Keratinocyte (primary cell): ENCODE results near the gene ZNF443. TPM values are rescaled to one million over a fixed set of nuclear protein-coding genes. Genes with fewer than 3 reads are reported as not detected.
"Not testable (repeated sequence)": the region's sequence is repeated elsewhere in the genome, so short reads cannot be mapped to it uniquely, and the experiment has no call there.

ENCODE experiments used
- DNase-seq: peaks from one replicate; pipeline ENCODE4 v3.0.0-alpha.2; 2011; ENCODE audit warnings: low read depth, missing footprints, low spot score
- FAIRE-seq: peaks from 2 replicates; lab custom pipeline; 2011; peaks lifted over from hg19 to GRCh38; lab: Jason Lieb, UNC
- H2AFZ ChIP-seq: 2 replicates; pipeline ENCODE4 v1.6.0; 2012; ENCODE audit warnings: low read length, control low read depth, inconsistent platforms; ENCODE audit not compliant: control insufficient read depth
- H3K27ac ChIP-seq: 2 replicates; pipeline ENCODE4 v1.5.1; 2011; ENCODE audit warnings: low read length; ENCODE audit not compliant: control insufficient read depth, insufficient read depth
- H3K27me3 ChIP-seq: 3 replicates; pipeline ENCODE4 v1.6.0; 2011; ENCODE audit warnings: low read length; ENCODE audit not compliant: control insufficient read depth, insufficient read depth; ENCODE audit errors: extremely low read depth
- H3K36me3 ChIP-seq, 2 experiments: 2 replicates in 1 of 2; 3 replicates in 1 of 2; pipeline ENCODE4 v1.5.1; 2011; ENCODE audit warnings: low read length in 2 of 2, mild to moderate bottlenecking in 1 of 2; ENCODE audit not compliant: control insufficient read depth in 2 of 2, insufficient read depth in 2 of 2; ENCODE audit errors: extremely low read depth in 1 of 2
- H3K4me1 ChIP-seq: 3 replicates; pipeline ENCODE4 v1.5.1; 2011; ENCODE audit warnings: low read length; ENCODE audit not compliant: control insufficient read depth, insufficient read depth; ENCODE audit errors: extremely low read depth
- H3K4me2 ChIP-seq: 3 replicates; pipeline ENCODE4 v1.6.0; 2011; ENCODE audit warnings: low read depth, low read length; ENCODE audit not compliant: control insufficient read depth, insufficient read depth; ENCODE audit errors: extremely low read depth
- H3K4me3 ChIP-seq, 3 experiments: fragments of 200-600 bp in 1 of 3; sonication (generic) in 1 of 3; 2 replicates in 2 of 3; 3 replicates in 1 of 3; pipeline ENCODE4 v1.5.1; 2011 to 2016; ENCODE audit warnings: low read length in 3 of 3, mild to moderate bottlenecking in 3 of 3, control low read depth in 2 of 3, inconsistent platforms in 1 of 3, low read depth in 1 of 3, mixed read lengths in 1 of 3, mixed run types in 1 of 3, moderate library complexity in 1 of 3; ENCODE audit not compliant: control insufficient read depth in 2 of 3, insufficient read depth in 2 of 3; ENCODE audit errors: extremely low read depth in 1 of 3
- H3K79me2 ChIP-seq: 2 replicates; pipeline ENCODE4 v1.6.0; 2012; ENCODE audit warnings: low read length; ENCODE audit not compliant: control insufficient read depth, insufficient read depth
- H3K9ac ChIP-seq: 3 replicates; pipeline ENCODE4 v1.6.0; 2011; ENCODE audit warnings: low read length; ENCODE audit not compliant: control insufficient read depth, insufficient read depth; ENCODE audit errors: extremely low read depth
- H3K9me1 ChIP-seq: 3 replicates; pipeline ENCODE4 v1.6.0; 2011; ENCODE audit warnings: low read length; ENCODE audit not compliant: control insufficient read depth, insufficient read depth; ENCODE audit errors: extremely low read depth
- H3K9me3 ChIP-seq: 2 replicates; pipeline ENCODE4 v1.5.1; 2012; ENCODE audit warnings: low read depth, low read length; ENCODE audit not compliant: control insufficient read depth
- H4K20me1 ChIP-seq: 3 replicates; pipeline ENCODE4 v1.6.0; 2011; ENCODE audit warnings: low read length; ENCODE audit not compliant: control insufficient read depth, insufficient read depth; ENCODE audit errors: extremely low read depth
- EZH2 ChIP-seq: IDR thresholded peaks from one replicate; pipeline ENCODE4 v1.6.1; 2012; ENCODE audit warnings: inconsistent platforms, mild to moderate bottlenecking, low read length, moderate library complexity
- dilution Hi-C: fragments of 300-500 bp; cut with MboI; formaldehyde crosslinking; loops from one replicate; pipeline ENCODE4 v1.7.0; 2020; ENCODE audit warnings: low sequenced_read_pairs; ENCODE audit not compliant: extremely low pct_ligation_motif_present
- polyA plus RNA-seq, 5 experiments: library from polyadenylated mRNA; depleted of rRNA in 3 of 5; stranded (reverse) in 3 of 5; stranded (forward) in 1 of 5; unstranded in 1 of 5; fragments of >200 nt; gene quantifications; 1 replicate in 1 of 5; 2 replicates in 3 of 5; 3 replicates in 1 of 5; pipeline versions ENCODE4 v1.2.1 to v1.2.3, GENCODE V29; 2011 to 2012; ENCODE audit warnings: missing spikeins in 2 of 5, low read depth in 1 of 5, low replicate concordance in 1 of 5
- TF ChIP-seq, protein P1 (sequence below), 3 experiments: IDR thresholded peaks in 1 of 3; conservative IDR thresholded peaks in 1 of 3; optimal IDR thresholded peaks in 1 of 3; 2 replicates in 2 of 3; 3 replicates in 1 of 3; pipeline versions ENCODE3 to v1.5.1; 2011; ENCODE audit warnings: low read length in 3 of 3, mild to moderate bottlenecking in 3 of 3, moderate library complexity in 2 of 3, control low read depth in 1 of 3, inconsistent platforms in 1 of 3; ENCODE audit not compliant: insufficient read depth in 2 of 3; ENCODE audit errors: extremely low read depth in 1 of 3

Gene ZNF443
- polyA plus RNA-seq, 1 donor (not counting 4 experiments of a cell fraction or from before 2014, with no cell fraction given) = 3.1 TPM

DNA sequence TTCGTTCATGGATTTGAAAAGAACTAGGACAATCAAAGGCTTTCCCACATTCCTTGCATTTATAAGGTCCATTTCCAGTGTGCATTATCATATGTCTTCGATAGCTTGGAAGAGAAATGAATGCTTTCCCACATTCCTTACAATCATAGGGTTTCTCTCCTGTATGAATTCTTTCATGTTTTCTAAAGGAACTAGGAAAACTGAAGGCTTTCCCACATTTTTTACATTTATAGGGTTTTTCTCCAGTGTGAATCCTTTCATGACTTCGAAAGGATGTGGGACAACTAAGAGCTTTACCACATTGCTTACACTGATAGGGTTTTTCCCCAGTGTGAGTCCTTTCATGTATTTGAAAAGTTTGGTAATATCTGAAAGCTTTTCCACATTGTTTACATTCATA is 23.9 kb upstream of the ZNF443 start:
- no peaks in the 10 kb centered on the region for H4K20me1 ChIP-seq
- no peak overlapping the region for H3K27ac ChIP-seq
- no peaks in the 10 kb centered on the region for H3K9me1 ChIP-seq
- peaks cover 11% of the 10 kb centered on the region for H3K9me3 ChIP-seq
- no peak overlapping the region for H3K4me3 ChIP-seq
- no peak for TF ChIP-seq EZH2
- TF ChIP-seq, protein P1, sequence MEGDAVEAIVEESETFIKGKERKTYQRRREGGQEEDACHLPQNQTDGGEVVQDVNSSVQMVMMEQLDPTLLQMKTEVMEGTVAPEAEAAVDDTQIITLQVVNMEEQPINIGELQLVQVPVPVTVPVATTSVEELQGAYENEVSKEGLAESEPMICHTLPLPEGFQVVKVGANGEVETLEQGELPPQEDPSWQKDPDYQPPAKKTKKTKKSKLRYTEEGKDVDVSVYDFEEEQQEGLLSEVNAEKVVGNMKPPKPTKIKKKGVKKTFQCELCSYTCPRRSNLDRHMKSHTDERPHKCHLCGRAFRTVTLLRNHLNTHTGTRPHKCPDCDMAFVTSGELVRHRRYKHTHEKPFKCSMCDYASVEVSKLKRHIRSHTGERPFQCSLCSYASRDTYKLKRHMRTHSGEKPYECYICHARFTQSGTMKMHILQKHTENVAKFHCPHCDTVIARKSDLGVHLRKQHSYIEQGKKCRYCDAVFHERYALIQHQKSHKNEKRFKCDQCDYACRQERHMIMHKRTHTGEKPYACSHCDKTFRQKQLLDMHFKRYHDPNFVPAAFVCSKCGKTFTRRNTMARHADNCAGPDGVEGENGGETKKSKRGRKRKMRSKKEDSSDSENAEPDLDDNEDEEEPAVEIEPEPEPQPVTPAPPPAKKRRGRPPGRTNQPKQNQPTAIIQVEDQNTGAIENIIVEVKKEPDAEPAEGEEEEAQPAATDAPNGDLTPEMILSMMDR (optimal IDR thresholded peaks at IDR 0.05 in 1 of 3, IDR thresholded peaks at IDR 0.05 in 1 of 3, conservative IDR thresholded peaks at IDR 0.05 in 1 of 3; ENCODE audit: extremely low read depth in 1 of 3, insufficient read depth in 2 of 3, low read length in 3 of 3) = no peak
- no peaks in the 10 kb centered on the region for H3K27me3 ChIP-seq
- FAIRE-seq (no peak), DNase-seq (no peak)
- dilution Hi-C loops = no loop called here
- H3K4me1 ChIP-seq = no peaks in the 10 kb centered on the region
- H3K79me2 ChIP-seq = no peaks in the 10 kb centered on the region
- H2AFZ ChIP-seq = no peak overlapping the region
- H3K36me3 ChIP-seq = peaks cover 2 to 3% of the 10 kb centered on the region in 2 experiments
- H3K9ac ChIP-seq = no peak overlapping the region
- H3K4me2 ChIP-seq = no peak overlapping the region

DNA sequence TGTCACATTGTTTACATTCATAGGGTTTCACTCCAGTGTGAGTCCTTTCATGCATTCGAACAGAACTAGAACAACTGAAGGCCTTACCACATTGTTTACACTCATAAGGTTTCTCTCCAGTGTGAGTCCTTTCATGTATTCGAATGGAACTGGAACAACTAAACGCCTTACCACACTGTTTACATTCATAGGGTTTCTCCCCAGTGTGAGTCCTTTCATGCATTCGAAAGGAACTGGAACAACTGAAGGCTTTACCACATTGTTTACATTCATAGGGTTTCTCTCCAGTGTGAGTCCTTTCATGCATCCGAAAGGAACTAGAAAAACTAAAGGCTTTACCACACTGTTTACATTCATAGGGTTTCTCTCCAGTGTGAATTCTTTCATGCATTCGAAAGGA is 23.3 kb upstream of the ZNF443 start:
- H3K79me2 ChIP-seq, H3K36me3 ChIP-seq, H3K9ac ChIP-seq, H2AFZ ChIP-seq, H3K9me1 ChIP-seq, dilution Hi-C loops, H3K4me1 ChIP-seq, H3K4me3 ChIP-seq, H4K20me1 ChIP-seq, H3K4me2 ChIP-seq, DNase-seq, FAIRE-seq, H3K27me3 ChIP-seq, H3K27ac ChIP-seq: not testable (repeated sequence)
- peaks cover 11% of the 10 kb centered on the region for H3K9me3 ChIP-seq

DNA sequence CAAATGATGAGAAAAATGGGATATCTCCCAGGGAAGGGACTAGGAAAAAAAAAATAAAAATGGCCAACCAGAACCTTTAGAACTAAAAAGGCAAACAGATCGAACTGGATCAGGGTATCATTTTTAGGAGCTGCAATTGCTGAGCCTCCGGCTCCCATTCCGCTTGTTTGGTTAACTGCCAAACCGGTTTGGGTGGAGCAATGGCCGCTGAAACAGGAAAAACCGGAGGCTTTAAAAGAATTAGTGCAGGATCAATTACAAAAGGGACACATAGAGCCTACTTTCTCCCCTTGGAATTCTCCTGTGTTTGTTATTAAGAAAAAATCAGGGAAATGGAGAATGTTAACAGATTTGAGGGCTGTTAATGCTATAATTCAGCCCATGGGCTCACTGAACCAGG is 12.7 kb upstream of the ZNF443 start:
- TF ChIP-seq EZH2 = no peak
- TF ChIP-seq, protein P1 (optimal IDR thresholded peaks at IDR 0.05 in 1 of 3, IDR thresholded peaks at IDR 0.05 in 1 of 3, conservative IDR thresholded peaks at IDR 0.05 in 1 of 3; ENCODE audit: extremely low read depth in 1 of 3, insufficient read depth in 2 of 3, low read length in 3 of 3) = no peak
- FAIRE-seq (no peak), DNase-seq (no peak)

More for the DNA sequence above, 12.7 kb upstream of the ZNF443 start:
- Histone ChIP-seq H2AFZ (no peak overlapping the region), H3K4me2 (no peak overlapping the region), H3K4me3 (no peak overlapping the region), H4K20me1 (no peaks in the 10 kb centered on the region), H3K27me3 (no peaks in the 10 kb centered on the region), H3K79me2 (no peaks in the 10 kb centered on the region), H3K27ac (no peak overlapping the region), H3K4me1 (no peaks in the 10 kb centered on the region), H3K9me1 (no peaks in the 10 kb centered on the region), H3K9me3 (peaks cover 5% of the 10 kb centered on the region), H3K9ac (no peak overlapping the region), H3K36me3 (no peaks in the 10 kb centered on the region)
- dilution Hi-C loops = no loop called here
